OCI-LY7 (cell line): ENCODE measurements around the gene ANGPT4. TPM values are rescaled to one million over a fixed set of nuclear protein-coding genes. Genes with fewer than 3 reads are reported as not detected.

Experiments used
- BruUV-seq: library from RNA; stranded (reverse); fragments of 400-500 nt; replicated peaks from 2 replicates; lab custom pipeline; 2021; lab: Mats Ljungman, UMichigan
- CTCF ChIA-PET: fragments of 300-600 bp; sonication (Branson Sonifier 250); formaldehyde crosslinking; loops from one replicate; lab custom pipeline; 2022; ENCODE audit warnings: antibody characterized with exemption; ENCODE audit not compliant: unreplicated experiment; lab: Charles Lee
- POLR2A ChIA-PET: fragments of 300-600 bp; sonication (Branson Sonifier 250); formaldehyde crosslinking; loops from one replicate; lab custom pipeline; 2022; ENCODE audit warnings: antibody characterized with exemption; lab: Charles Lee
- DNase-seq: peaks from one replicate; pipeline ENCODE4 v3.0.0-alpha.2; 2015; ENCODE audit warnings: low spot score
- H2AFZ ChIP-seq: fragments of 200-600 bp; sonication (generic), shearing (Covaris generic); 2 replicates; pipeline ENCODE4 v1.6.1; 2014; ENCODE audit warnings: mild to moderate bottlenecking, antibody characterized with exemption, low read length, moderate library complexity
- H3K27ac ChIP-seq: fragments of 200-600 bp; sonication (generic); 2 replicates; pipeline ENCODE4 v1.5.1; 2014; ENCODE audit warnings: mixed run types, low read depth, mild to moderate bottlenecking, moderate library complexity, low read length, inconsistent platforms; ENCODE audit not compliant: poor library complexity, severe bottlenecking
- H3K36me3 ChIP-seq: fragments of 200-600 bp; sonication (generic); 2 replicates; pipeline ENCODE4 v1.6.1; 2014; ENCODE audit warnings: mild to moderate bottlenecking, antibody characterized with exemption, low read length, moderate library complexity, mixed read lengths; ENCODE audit not compliant: insufficient read depth
- H3K4me1 ChIP-seq: fragments of 200-600 bp; sonication (generic); 2 replicates; pipeline ENCODE4 v1.5.1; 2014; ENCODE audit warnings: mild to moderate bottlenecking, low read length; ENCODE audit not compliant: insufficient read depth, poor library complexity, severe bottlenecking
- H3K4me2 ChIP-seq: fragments of 200-600 bp; sonication (generic); 2 replicates; pipeline ENCODE4 v1.6.1; 2014; ENCODE audit warnings: mild to moderate bottlenecking, low read length
- H3K4me3 ChIP-seq: fragments of 200-600 bp; sonication (generic); 2 replicates; pipeline ENCODE4 v1.5.1; 2014; ENCODE audit warnings: mild to moderate bottlenecking, low read depth, low read length; ENCODE audit not compliant: poor library complexity, severe bottlenecking
- H3K79me2 ChIP-seq: fragments of 200-600 bp; sonication (generic); 2 replicates; pipeline ENCODE4 v1.6.1; 2016; ENCODE audit warnings: low read depth, mild to moderate bottlenecking, low read length, moderate library complexity, mixed read lengths; ENCODE audit not compliant: insufficient read depth
- H3K9me2 ChIP-seq: fragments of 200-600 bp; sonication (generic); 2 replicates; pipeline ENCODE4 v1.6.1; 2016; ENCODE audit warnings: mild to moderate bottlenecking, low read length, mixed read lengths; ENCODE audit not compliant: insufficient read depth
- H3K9me3 ChIP-seq: fragments of 200-600 bp; sonication (generic); 2 replicates; pipeline ENCODE4 v1.6.1; 2014; ENCODE audit warnings: mild to moderate bottlenecking, mixed run types, low read length, mixed read lengths
- H4K20me1 ChIP-seq: fragments of 200-600 bp; sonication (generic); 2 replicates; pipeline ENCODE4 v1.6.1; 2014; ENCODE audit warnings: mild to moderate bottlenecking, antibody characterized with exemption, low read length, moderate library complexity, mixed read lengths; ENCODE audit not compliant: insufficient read depth
- CTCF ChIP-seq: fragments of 200-600 bp; sonication (generic); conservative IDR thresholded peaks from 2 replicates; pipeline ENCODE4 v1.5.1; 2014; ENCODE audit warnings: mild to moderate bottlenecking, antibody characterized with exemption, low read length, moderate library complexity, mixed read lengths
- EZH2phosphoT487 ChIP-seq: fragments of 200-600 bp; sonication (generic); IDR thresholded peaks from 2 replicates; pipeline ENCODE4 v1.6.1; 2018; ENCODE audit warnings: low read depth, borderline replicate concordance, mild to moderate bottlenecking, mixed run types, antibody characterized with exemption, low read length, moderate library complexity, mixed read lengths
- intact Hi-C: fragments of 100-400 bp; cut with micrococcal nuclease; formaldehyde crosslinking; loops from one replicate; pipeline ENCODE4 v1.10.0; 2022; ENCODE audit not compliant: unreplicated experiment
- total RNA-seq, 2 experiments: library from RNA; depleted of rRNA in 1 of 2; stranded (reverse); fragments of >200 nt in 1 of 2; shearing (Covaris generic) in 1 of 2; gene quantifications; 2 replicates each; pipeline ENCODE4 v1.2.3, GENCODE V29; 2014 to 2022

ANGPT4 gene
- total RNA-seq, 2 experiments from 2014 or later, result not detected

GRCh38 chr20:873875-874607 is 42.1 kb downstream of the ANGPT4 start:
- no peak for DNase-seq
- Histone ChIP-seq H3K36me3 (no peaks in the 10 kb centered on the region), H4K20me1 (no peaks in the 10 kb centered on the region), H3K9me2 (no peaks in the 10 kb centered on the region), H3K9me3 (no peaks in the 10 kb centered on the region), H3K79me2 (no peaks in the 10 kb centered on the region), H3K4me2 (no peak overlapping the region), H2AFZ (no peak overlapping the region), H3K4me3 (no peak overlapping the region), H3K4me1 (no peaks in the 10 kb centered on the region), H3K27ac (no peak overlapping the region)
- ChIA-PET POLR2A (no interaction called here), CTCF (no interaction called here)
- intact Hi-C loops, result no loop called here
- BruUV-seq, result no TSS peak
- TF ChIP-seq CTCF, result no peak
- TF ChIP-seq EZH2phosphoT487, result no peak

- CTCF ChIA-PET, result interaction anchor here (0.6 kb wide), 1 partner anchor 42 kb away, joined by 3 read pairs; no protein-coding TSS in a partner anchor
Observed at GRCh38 chr20:872855-873520, 43.1 kb downstream of the ANGPT4 start.

More at GRCh38 chr20:872855-873520, 43.1 kb downstream of the ANGPT4 start:
- TF ChIP-seq CTCF (no peak), EZH2phosphoT487 (no peak)
- intact Hi-C loops, result no loop called here
- BruUV-seq, result no TSS peak
- Histone ChIP-seq H3K4me2 (no peak overlapping the region), H3K36me3 (no peaks in the 10 kb centered on the region), H3K9me2 (no peaks in the 10 kb centered on the region), H3K4me3 (no peak overlapping the region), H3K27ac (no peak overlapping the region), H3K79me2 (no peaks in the 10 kb centered on the region), H3K4me1 (no peaks in the 10 kb centered on the region), H4K20me1 (no peaks in the 10 kb centered on the region), H2AFZ (no peak overlapping the region), H3K9me3 (no peaks in the 10 kb centered on the region)
- POLR2A ChIA-PET, result no interaction called here
- no peak for DNase-seq
